GM19463 (cell line): ENCODE measurements around the gene WDR43.
"Not testable (repeated sequence)": the region's sequence is repeated elsewhere in the genome, so short reads cannot be mapped to it uniquely, and the experiment has no call there.

Experiments
- ATAC-seq: cut with Tn5 transposase; IDR thresholded peaks from one replicate; pipeline ENCODE4 v1.9.1; 2021; ENCODE audit warnings: mild to moderate bottlenecking, moderate library complexity; ENCODE audit not compliant: unreplicated experiment

Gene WDR43

GRCh38 chr2:28962505-28962904 lies 68.0 kb downstream of the WDR43 start:
- ATAC-seq = no peak

DNA sequence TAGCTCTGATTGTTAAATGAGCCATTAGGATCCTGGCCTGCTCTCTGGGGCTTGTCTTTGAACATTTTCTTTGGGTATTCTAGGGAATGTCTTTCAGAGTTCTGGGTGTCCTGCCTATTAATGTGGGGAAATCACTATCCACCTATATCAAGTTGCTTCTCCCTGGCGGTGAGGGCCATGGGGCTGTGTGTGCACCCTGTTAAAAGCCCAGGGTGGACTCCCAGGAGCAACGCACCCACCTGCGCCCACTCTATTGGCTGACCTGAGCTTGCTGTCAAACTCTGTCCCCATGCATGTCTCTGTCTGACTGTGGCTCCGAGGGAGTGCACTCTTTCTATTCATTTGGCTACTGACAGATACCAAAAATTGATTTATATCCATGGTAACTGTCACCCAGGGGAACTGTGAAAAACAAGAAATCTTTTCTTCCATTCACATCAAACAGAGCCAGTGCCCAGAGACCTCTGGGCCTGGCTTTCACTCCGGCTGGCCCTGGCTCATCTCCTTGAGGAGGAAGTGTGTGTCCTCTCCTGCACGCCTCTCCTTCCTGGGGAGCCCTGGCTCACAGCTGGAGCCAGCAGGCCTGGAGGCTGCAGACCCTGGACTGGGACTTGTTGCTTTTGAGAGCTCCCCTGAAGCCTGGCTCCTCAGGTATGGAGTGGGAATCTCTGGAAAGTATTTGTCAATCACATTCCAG lies 76.1 kb downstream of the WDR43 start:
- no peak for ATAC-seq

GRCh38 chr2:28972778-28973335 lies 78.4 kb downstream of the WDR43 start:
- no peak for ATAC-seq

- no peak for ATAC-seq
Measured at GRCh38 chr2:28974252-28974651, 79.8 kb downstream of the WDR43 start.

DNA sequence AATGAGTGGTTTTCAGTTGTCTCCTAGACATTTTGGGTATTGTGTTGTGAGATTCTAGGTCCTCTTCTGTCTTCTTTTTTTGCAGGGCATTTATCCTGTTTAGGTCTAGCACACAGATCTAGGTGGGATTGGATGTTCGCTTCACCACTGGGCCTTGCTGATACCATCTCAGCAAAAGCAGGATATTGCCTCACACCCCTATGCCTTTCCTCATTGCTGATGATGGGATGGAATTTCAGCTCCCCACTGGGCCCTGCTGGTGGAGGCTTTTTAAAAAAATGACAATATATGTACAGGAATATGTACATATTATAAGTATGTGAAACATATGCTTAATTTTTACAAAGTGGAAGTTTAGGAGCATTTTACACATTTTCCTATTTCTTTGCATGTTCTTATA lies 81.2 kb downstream of the WDR43 start:
- no peak for ATAC-seq

DNA sequence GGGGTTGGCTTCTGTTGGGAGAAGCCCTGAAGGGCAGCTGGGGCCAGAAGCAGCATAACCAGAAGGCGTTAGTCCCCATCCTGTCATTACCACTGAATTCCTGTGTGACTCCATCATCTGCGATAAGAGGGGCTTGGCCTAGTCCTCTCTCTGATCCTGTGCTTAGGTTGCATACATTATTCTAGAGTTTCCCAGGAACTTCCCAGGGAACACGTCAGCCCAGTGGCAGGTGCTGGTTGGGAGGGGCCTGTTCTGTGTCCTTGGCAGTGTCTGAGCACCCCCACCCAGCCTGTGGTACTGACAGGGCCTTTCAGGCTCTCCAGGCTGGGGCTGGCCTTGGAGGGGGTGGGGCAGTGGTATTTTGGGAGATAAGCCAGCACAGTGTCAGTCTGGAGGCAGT lies 82.1 kb downstream of the WDR43 start:
- no peak for ATAC-seq

DNA sequence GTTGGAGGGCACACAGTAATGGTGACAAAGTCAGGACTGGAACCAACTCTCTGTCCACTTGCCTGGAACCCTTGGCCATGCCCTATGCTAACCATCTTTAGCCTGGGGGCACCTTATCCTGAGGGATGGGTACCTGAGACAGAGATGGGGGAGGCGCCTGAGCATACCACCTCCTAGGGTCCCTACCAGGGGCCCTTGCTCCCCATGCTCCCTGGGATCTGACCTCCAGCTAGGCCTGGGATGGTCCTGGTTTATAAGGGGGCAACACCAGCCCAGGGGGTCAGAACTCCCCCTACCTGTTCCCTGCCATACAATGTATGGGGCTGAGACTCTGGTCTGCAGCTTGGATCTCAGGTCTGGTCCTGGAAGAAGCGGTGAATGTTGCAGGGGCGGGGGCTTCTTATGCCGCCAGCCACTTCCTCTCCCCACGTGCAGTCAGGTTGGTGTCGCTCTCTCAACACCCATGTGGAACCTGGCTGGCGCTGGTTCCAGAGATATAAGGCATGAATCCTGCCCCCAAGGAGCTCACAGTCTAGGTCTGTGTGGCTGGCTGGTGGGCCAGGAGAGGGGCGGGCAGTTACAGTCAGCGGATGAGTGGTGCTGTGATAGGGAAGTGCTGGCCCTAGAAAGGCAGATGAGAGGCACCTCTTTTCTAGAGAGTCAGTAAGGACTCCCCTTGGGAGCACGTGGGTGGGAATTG lies 82.9 kb downstream of the WDR43 start:
- no peak for ATAC-seq

GRCh38 chr2:28978001-28978400 lies 83.5 kb downstream of the WDR43 start:
- not testable (repeated sequence) for ATAC-seq

GRCh38 chr2:28978606-28979005 lies 84.1 kb downstream of the WDR43 start:
- ATAC-seq = no peak

DNA sequence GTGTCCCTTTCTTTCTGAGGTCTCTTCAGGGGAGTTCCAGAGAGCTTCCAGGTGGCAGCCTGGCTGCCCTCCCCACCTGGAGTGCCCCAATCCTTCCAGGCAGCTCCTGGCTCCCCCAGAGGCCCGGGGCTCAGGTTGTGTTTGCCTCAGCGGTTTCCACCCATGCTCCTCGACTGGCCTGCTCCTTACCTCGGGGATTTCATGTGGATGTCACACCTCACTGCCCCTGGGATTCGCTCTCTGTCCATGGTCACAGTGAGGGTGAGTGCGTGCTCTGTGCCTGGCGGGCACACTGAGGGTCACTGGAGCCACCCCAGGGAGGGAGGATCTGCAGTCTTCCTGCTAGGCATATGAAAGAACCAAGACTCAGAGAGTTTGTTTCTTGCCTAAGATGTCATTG lies 84.6 kb downstream of the WDR43 start:
- no peak for ATAC-seq

GRCh38 chr2:28979576-28980366 lies 85.3 kb downstream of the WDR43 start:
- no peak for ATAC-seq

DNA sequence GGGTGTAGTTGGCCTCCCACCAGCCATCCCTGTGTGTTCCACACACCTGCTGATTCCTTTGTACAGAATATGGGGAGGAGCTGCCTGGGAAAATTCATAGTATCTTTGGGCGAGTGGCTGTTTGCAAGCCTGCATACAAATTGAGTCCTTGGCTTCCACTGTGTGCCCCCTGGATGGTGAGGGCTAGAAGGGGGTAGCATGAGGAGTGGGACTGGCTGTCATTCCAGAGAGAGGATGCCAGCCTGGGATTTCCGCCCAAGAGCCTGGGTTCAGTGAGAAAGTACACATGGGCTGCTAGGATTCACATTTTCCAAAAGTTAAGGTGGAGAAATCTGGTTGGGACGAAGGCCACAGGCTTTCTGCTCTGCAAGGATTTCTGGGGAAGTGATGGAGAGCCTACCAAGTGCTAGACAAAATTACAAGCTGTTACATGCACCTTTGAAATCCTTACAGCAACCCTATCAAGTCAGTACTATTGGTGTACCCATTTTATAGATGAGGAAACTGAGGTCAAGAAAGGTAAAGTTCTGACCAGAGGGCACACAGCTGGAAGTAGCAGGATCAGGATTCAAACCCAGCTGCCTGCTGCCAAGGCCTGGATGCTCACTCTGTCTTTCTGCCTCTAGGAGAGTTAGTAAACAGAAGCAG lies 86.0 kb downstream of the WDR43 start:
- ATAC-seq = no peak

GRCh38 chr2:28981016-28981441 lies 86.6 kb downstream of the WDR43 start, which contains the start of gene TOGARAM2:
Gene TOGARAM2, plus strand, starts transcription at chr2:28981298. Its CDS starts 13,537 bp downstream, at chr2:28994835.
- no peak for ATAC-seq

GRCh38 chr2:28981620-28982376 lies 87.3 kb downstream of the WDR43 start:
- no peak for ATAC-seq

DNA sequence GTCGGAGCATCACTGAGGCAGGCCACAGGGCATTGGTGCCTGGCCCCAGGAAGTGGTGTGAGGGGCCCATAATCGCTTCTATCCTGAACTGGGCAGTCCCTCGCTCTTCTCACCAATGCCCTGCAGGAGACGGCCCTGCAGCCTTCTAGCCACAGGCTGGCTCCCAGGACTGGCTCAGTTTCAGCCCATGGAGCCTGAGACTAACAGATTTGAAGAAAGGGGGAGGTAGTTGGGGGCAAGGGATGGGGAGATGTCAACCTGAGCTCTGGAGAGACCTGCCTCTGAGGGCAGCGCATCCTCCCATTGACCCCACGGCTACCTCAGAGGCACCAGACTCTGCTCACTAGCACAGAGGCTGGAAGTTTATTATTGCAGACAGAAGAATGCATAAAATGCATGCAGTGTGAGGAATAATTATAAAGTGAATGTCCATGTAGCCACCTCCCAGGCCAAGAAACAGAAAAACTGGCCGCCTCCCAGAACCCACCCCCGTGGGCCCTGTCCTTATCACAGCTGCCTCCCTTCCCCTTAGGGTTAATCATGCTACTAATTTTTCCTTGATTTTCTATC lies 88.0 kb downstream of the WDR43 start:
- no peak for ATAC-seq

DNA sequence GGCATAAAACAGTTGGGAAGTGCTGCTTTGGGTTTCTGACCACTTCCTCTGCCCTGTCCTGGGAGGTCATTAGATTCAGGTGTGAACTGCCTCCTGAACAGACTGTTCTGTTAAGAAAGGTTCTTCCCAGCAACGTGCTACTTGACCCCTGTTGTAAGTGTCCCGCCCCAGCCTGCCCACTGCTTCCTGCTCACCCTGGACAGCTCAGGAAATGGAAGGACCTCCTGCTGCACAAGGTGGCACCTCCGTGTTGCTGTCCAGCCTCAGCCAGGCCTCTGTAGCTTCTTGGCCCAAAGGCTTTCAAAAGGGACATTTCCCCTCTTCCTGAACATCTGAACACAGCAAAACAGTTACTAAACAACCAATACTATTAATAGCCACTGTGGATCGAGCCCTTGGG lies 92.0 kb downstream of the WDR43 start:
- no peak for ATAC-seq

DNA sequence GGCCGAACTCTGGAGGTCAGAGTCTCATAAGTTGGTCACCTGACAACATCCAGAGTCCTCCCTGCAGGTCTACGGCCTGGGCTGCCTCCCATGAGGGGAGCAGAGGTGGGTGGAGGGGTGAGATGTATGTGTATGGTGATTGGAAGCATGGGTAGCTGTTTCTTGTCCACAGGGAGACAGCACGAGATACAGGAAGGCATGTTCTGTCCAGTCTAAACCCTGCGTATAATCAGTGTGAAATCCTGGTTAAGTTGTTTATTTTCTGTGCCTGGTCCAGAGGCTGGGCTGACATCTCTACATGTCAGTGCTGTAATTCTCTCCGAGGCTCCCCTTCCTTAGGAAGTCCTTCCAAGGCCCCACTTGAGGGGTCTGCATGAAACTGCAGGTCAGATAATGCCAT lies 95.5 kb downstream of the WDR43 start:
- ATAC-seq = no peak

DNA sequence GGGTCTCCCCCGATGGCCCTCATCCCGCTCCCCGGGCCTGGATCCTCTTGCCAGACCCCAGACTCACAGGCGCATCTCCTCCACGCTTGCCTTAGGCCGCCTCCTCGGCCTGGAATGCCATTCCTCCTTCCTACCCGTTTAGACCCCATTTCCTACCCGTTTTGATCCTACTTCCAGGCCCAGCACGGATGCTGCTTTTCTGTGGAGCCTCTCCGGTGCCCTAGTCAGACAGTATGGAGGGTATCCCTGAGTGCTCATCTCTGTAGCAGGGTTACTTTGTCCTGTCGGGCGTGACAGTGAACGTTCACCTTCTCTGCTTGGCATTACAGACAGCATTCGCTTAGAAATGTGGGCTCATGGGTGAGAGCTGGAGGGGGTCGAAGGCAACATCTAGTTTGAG lies 96.0 kb downstream of the WDR43 start:
- no peak for ATAC-seq

GRCh38 chr2:28991021-28991420 lies 96.6 kb downstream of the WDR43 start:
- ATAC-seq = no peak

GRCh38 chr2:28991460-28991859 lies 97.0 kb downstream of the WDR43 start:
- no peak for ATAC-seq
